GM06990 (cell line): Measurements from ENCODE around the gene CLPSL1.

ENCODE experiments used
- DNase-seq: peaks from one replicate; pipeline ENCODE4 v3.0.0-alpha.2; 2011; ENCODE audit not compliant: insufficient read length; ENCODE audit errors: extremely low read depth
- H3K27me3 ChIP-seq: replicated peaks from 2 replicates; pipeline ENCODE4 v1.6.0; 2011; ENCODE audit warnings: low read length; ENCODE audit not compliant: control insufficient read depth, insufficient read depth
- H3K36me3 ChIP-seq: 2 replicates; pipeline ENCODE4 v1.5.1; 2011; ENCODE audit warnings: low read length; ENCODE audit not compliant: control insufficient read depth, insufficient read depth
- H3K4me3 ChIP-seq: replicated peaks from 2 replicates; pipeline ENCODE4 v1.5.1; 2011; ENCODE audit warnings: low read depth, mild to moderate bottlenecking, control low read depth, low read length
- CTCF ChIP-seq: IDR thresholded peaks from 2 replicates; pipeline ENCODE4 v1.5.1; 2011; ENCODE audit warnings: low read length, control low read depth, mild to moderate bottlenecking, inconsistent platforms; ENCODE audit not compliant: insufficient read depth, poor library complexity, severe bottlenecking

Gene CLPSL1

GRCh38 chr6:35795453-35796071 lies 14.7 kb downstream of the CLPSL1 start:
- TF ChIP-seq CTCF = no peak
- Histone ChIP-seq H3K27me3 (no peaks in the 10 kb centered on the region; the same call in 1 of the 2 replicates), H3K36me3 (no peaks in the 10 kb centered on the region), H3K4me3 (no peak overlapping the region)
- DNase-seq = no peak

- no peak for DNase-seq
- no peak for TF ChIP-seq CTCF
- no peaks in the 10 kb centered on the region; the same call in 1 of the 2 replicates for H3K27me3 ChIP-seq
- no peak overlapping the region for H3K4me3 ChIP-seq
- no peaks in the 10 kb centered on the region for H3K36me3 ChIP-seq
Observed at GRCh38 chr6:35796236-35796635, 15.4 kb downstream of the CLPSL1 start.

GRCh38 chr6:35797837-35798526 lies 17.2 kb downstream of the CLPSL1 start:
- Histone ChIP-seq H3K4me3 (no peak overlapping the region), H3K36me3 (no peaks in the 10 kb centered on the region), H3K27me3 (no peaks in the 10 kb centered on the region; the same call in 1 of the 2 replicates)
- no peak for DNase-seq
- TF ChIP-seq CTCF = no peak

- DNase-seq = no peak
- H3K4me3 ChIP-seq = no peak overlapping the region
- no peaks in the 10 kb centered on the region for H3K36me3 ChIP-seq
- no peak for TF ChIP-seq CTCF
- no peaks in the 10 kb centered on the region for H3K27me3 ChIP-seq
Observed at GRCh38 chr6:35798706-35799105, 17.9 kb downstream of the CLPSL1 start.

GRCh38 chr6:35801148-35801547 lies 20.3 kb downstream of the CLPSL1 start:
- DNase-seq = no peak
- TF ChIP-seq CTCF = no peak
- Histone ChIP-seq H3K4me3 (no peak overlapping the region), H3K36me3 (no peaks in the 10 kb centered on the region), H3K27me3 (no peaks in the 10 kb centered on the region)
